ENCODE results near the gene DTX1.

Gene DTX1

DNA sequence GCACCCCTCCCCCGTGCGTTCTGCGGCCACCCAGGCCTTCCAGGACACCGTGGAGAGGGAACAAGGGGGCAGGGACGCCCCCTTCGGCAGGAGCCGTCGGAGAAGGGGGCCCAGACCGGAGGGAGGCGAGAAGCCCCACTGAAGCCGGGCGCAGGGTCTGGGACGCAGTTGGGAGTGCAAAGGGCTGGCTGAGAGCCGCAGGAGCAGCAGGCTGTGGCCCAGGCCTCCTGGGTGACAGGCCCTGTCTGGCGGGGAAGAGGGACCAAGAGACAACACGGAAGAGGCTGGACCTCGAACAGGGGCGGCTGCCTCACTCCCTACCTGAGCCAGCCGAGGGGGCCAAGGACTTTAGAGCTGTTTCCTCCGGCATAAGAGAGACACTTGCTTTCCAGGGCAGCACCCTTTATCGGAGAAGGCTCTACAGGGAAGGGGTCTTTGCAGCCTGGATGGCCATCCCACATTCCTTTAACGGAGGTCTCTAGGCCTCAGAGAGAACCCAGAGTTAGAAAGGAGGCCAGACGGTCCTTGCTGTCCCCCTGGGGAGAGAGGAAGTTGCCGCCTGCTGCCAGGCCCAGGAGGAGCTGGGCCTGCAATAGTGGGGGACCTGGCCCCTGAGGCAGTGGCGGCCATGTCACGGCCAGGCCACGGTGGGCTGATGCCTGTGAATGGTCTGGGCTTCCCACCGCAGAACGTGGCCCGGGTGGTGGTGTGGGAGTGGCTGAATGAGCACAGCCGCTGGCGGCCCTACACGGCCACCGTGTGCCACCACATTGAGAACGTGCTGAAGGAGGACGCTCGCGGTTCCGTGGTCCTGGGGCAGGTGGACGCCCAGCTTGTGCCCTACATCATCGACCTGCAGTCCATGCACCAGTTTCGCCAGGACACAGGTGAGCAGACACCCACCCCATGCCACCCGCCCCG lies 1.3 kb downstream of the DTX1 start:
- H3K36me3 ChIP-seq (ENCODE audit: control insufficient read depth, insufficient read depth, low read length): no peaks in the 10 kb centered on the region
- H3K27ac ChIP-seq: no peak overlapping the region
- H3K79me2 ChIP-seq: no peaks in the 10 kb centered on the region
- no peak overlapping the region for H3K4me2 ChIP-seq (ENCODE audit: low read length)
- H3K9ac ChIP-seq: no peak overlapping the region
- peak overlapping the region; percentile 20 for H2AFZ ChIP-seq
- H3K9me3 ChIP-seq (ENCODE audit: control insufficient read depth, low read length): no peaks in the 10 kb centered on the region
- H3K27me3 ChIP-seq (ENCODE audit: control insufficient read depth, insufficient read depth, low read length): no peaks in the 10 kb centered on the region
- TF ChIP-seq, protein P1, sequence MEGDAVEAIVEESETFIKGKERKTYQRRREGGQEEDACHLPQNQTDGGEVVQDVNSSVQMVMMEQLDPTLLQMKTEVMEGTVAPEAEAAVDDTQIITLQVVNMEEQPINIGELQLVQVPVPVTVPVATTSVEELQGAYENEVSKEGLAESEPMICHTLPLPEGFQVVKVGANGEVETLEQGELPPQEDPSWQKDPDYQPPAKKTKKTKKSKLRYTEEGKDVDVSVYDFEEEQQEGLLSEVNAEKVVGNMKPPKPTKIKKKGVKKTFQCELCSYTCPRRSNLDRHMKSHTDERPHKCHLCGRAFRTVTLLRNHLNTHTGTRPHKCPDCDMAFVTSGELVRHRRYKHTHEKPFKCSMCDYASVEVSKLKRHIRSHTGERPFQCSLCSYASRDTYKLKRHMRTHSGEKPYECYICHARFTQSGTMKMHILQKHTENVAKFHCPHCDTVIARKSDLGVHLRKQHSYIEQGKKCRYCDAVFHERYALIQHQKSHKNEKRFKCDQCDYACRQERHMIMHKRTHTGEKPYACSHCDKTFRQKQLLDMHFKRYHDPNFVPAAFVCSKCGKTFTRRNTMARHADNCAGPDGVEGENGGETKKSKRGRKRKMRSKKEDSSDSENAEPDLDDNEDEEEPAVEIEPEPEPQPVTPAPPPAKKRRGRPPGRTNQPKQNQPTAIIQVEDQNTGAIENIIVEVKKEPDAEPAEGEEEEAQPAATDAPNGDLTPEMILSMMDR (IDR thresholded peaks at IDR 0.05): no peak
- H3K4me1 ChIP-seq: no peaks in the 10 kb centered on the region
- no peak overlapping the region for H3K4me3 ChIP-seq (ENCODE audit: low read depth, low read length)

DNA sequence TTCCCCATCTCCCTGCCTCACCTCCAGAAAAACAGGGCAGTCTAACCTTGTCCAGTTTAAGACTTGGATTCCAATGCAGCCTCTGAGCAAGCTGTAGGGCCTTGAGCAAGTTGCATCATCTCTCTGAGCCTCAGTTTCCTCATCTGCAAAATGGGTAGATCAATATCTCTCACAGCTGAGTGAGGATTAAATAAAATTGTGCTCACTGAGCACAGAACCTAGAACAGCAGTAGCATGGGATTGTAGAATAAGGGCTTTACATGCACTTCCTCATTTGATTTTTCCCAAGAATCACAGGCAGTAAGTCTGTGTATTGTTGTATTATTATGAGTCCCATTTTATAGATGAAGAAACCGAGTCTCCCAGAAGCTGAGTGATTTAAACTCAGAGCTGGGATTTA lies 2.0 kb downstream of the DTX1 start:
- H3K79me2 ChIP-seq: no peaks in the 10 kb centered on the region
- no peak overlapping the region for H3K27ac ChIP-seq
- no peak overlapping the region for H3K4me2 ChIP-seq (ENCODE audit: low read length)
- H3K4me3 ChIP-seq (ENCODE audit: low read depth, low read length): no peak overlapping the region
- H3K4me1 ChIP-seq: no peaks in the 10 kb centered on the region
- no peak overlapping the region for H2AFZ ChIP-seq
- no peaks in the 10 kb centered on the region for H3K27me3 ChIP-seq (ENCODE audit: control insufficient read depth, insufficient read depth, low read length)
- no peaks in the 10 kb centered on the region for H3K36me3 ChIP-seq (ENCODE audit: control insufficient read depth, insufficient read depth, low read length)
- H3K9me3 ChIP-seq (ENCODE audit: control insufficient read depth, low read length): no peaks in the 10 kb centered on the region
- H3K9ac ChIP-seq: no peak overlapping the region
- TF ChIP-seq, protein P1 (IDR thresholded peaks at IDR 0.05): no peak

DNA sequence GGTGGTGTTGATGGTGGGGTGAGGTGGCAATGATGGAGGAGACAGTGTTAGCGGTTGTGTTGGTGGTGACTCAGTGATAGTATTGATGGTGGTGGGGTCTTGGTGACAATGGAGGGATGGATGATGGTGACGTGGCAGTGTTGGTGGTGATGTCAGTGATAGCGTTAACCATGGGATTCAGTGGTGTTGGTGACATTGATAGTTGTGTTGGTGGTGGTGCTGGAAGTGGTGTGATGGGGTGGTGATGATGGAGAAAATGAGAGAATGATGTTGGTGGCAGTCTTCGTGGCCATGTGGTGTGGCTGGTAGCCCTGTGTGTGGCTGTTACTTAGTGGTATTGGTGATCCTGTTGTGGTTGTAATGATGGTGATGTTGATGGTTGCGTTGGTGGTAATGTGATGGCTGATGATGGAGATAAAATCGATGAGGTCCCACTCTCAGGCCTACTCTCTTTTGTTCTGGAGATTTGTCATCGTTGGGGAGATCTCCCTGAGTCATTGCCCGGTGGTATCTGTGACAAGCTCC lies 2.6 kb downstream of the DTX1 start:
- Histone ChIP-seq H3K9me3 (ENCODE audit: control insufficient read depth, low read length) (no peaks in the 10 kb centered on the region), H3K36me3 (ENCODE audit: control insufficient read depth, insufficient read depth, low read length) (no peaks in the 10 kb centered on the region), H2AFZ (no peak overlapping the region), H3K9ac (no peak overlapping the region), H3K27me3 (ENCODE audit: control insufficient read depth, insufficient read depth, low read length) (no peaks in the 10 kb centered on the region), H3K4me1 (no peaks in the 10 kb centered on the region), H3K27ac (no peak overlapping the region), H3K79me2 (no peaks in the 10 kb centered on the region), H3K4me2 (ENCODE audit: low read length) (no peak overlapping the region), H3K4me3 (ENCODE audit: low read depth, low read length) (no peak overlapping the region)
- TF ChIP-seq, protein P1 (IDR thresholded peaks at IDR 0.05): no peak

DNA sequence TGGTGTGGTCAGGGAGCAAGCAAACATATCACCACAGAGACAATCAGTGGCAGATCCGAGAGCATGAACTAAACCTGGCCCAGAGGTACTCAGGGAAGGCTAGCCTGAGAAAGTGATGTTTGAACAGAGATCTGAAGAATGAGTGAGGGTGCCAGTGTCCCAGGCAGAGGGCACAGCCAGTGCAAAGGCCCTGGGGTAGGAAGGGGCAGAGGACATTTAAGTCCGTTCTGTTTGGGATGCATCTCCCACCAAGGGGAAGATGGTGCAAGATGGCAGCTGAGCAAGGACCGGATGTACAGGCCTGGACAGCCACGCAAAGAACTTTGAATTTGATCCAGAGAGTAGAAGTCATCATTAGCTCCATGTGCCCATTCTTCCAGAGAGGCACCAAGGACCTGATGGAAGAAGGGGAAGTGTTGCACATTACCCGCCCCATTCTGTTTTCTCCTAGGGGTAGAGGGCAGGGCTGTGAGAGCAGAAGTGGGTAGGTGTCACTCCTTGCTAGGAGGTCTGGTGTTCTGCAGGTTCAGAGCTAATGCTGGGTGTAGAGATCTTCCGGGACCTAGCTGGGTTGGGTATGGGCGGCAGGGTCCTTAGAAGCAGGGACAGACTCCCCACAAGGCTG lies 3.9 kb downstream of the DTX1 start:
- Histone ChIP-seq H3K4me2 (ENCODE audit: low read length) (no peak overlapping the region), H3K27me3 (ENCODE audit: control insufficient read depth, insufficient read depth, low read length) (no peaks in the 10 kb centered on the region), H3K9ac (no peak overlapping the region), H3K4me1 (no peaks in the 10 kb centered on the region), H3K27ac (no peak overlapping the region), H3K4me3 (ENCODE audit: low read depth, low read length) (no peak overlapping the region), H2AFZ (no peak overlapping the region), H3K79me2 (no peaks in the 10 kb centered on the region), H3K36me3 (ENCODE audit: control insufficient read depth, insufficient read depth, low read length) (no peaks in the 10 kb centered on the region), H3K9me3 (ENCODE audit: control insufficient read depth, low read length) (no peaks in the 10 kb centered on the region)
- TF ChIP-seq, protein P1 (IDR thresholded peaks at IDR 0.05): no peak
